Activated T-cell treated with anti-CD3 and anti-CD28 coated beads, Interleukin-2, amount 50 U/mL, for 24 hours (primary cell): ENCODE measurements around the gene CAMK1D.
"Not testable (repeated sequence)": the region's sequence is repeated elsewhere in the genome, so short reads cannot be mapped to it uniquely, and the experiment has no call there.

Source experiments
- DNase-seq: peaks from one replicate; pipeline ENCODE4 v3.0.0-alpha.2; 2020
- H3K27ac Mint-ChIP-seq: 2 replicates; pipeline ENCODE4 v1.8.0; 2020; ENCODE audit warnings: mild to moderate bottlenecking, mixed read lengths
- H3K27me3 Mint-ChIP-seq: 2 replicates; pipeline ENCODE4 v1.8.0; 2020; ENCODE audit warnings: mixed read lengths
- H3K36me3 Mint-ChIP-seq: 2 replicates; pipeline ENCODE4 v1.8.0; 2020; ENCODE audit warnings: low read depth, mixed read lengths
- H3K4me1 Mint-ChIP-seq: 2 replicates; pipeline ENCODE4 v1.8.0; 2020; ENCODE audit warnings: low read depth, mixed read lengths
- H3K4me3 Mint-ChIP-seq: 2 replicates; pipeline ENCODE4 v1.8.0; 2020; ENCODE audit warnings: mild to moderate bottlenecking, moderate library complexity, mixed read lengths
- H3K9me3 Mint-ChIP-seq: 2 replicates; pipeline ENCODE4 v1.8.0; 2020; ENCODE audit warnings: mixed read lengths

Gene CAMK1D

DNA sequence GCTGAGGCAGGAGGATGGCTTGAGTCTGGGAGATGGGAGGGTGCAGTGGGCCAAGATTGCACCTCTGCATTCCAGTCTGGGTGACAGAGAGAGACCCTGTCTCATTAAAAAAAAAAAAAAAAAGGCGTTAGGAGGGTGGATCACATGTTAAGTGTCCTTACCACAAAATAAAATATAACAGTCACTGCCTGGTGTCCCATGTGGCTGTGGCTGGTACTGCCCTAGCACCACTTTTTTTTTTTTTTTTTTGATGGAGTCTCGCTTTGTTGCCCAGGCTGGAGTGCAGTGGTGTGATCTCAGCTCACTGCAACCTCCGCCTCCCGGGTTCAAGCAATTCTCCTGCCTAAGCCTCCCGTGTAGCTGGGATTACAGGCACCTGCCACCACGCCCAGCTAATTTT, 460.7 kb downstream of the CAMK1D start:
- not testable (repeated sequence) for DNase-seq, H3K4me3 Mint-ChIP-seq
- peaks cover 43% of the 10 kb centered on the region for H3K36me3 Mint-ChIP-seq

DNA sequence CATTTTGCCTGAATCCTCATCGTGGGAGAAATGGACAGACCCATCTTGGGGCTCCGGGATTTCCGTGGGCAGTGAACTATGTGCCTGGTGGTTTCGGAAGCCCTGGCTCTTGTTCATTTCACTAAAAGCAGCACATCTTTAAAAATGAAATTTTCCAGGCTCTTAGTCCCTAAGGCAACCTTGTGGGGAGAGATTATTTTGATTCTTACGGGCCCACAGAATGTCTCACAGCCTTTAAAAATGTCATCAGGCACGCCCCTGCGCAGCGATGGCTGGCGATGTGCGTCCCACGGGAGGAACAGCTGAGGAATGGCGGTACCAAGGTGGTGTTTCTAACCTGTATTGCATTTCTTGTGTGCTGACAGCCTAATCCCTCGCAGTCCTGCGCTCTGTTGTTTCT, 462.5 kb downstream of the CAMK1D start:
- Mint-ChIP-seq H3K4me1 (peaks cover 12% of the 10 kb centered on the region), H3K4me3 (no peak overlapping the region), H3K27me3 (no peaks in the 10 kb centered on the region), H3K9me3 (peaks cover 9% of the 10 kb centered on the region), H3K36me3 (peaks cover 54% of the 10 kb centered on the region), H3K27ac (no peak overlapping the region)
- no peak for DNase-seq

More for the DNA sequence above, 460.7 kb downstream of the CAMK1D start:
- not testable (repeated sequence) for H3K27me3 Mint-ChIP-seq, H3K9me3 Mint-ChIP-seq, H3K27ac Mint-ChIP-seq
- peaks cover 12% of the 10 kb centered on the region for H3K4me1 Mint-ChIP-seq

DNA sequence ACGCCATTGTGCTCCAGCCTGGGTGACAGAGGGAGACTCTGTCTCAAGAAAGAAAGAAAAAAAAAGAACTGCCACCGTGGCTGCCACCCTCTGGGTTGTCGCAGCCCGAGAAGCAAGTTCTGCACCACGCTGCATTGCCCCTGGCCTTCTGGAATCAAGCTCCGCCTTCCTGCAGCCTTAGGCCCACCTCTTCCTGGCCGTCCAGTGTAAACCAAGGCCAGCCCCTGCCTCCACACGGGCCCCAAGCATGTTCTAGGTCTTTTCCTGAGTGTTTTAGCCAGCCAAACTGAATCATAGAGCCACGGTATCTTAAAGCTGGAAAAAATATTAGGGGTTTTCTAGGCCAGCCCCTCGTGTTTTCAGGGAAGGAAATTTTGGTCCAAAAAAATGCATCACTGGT, 463.2 kb downstream of the CAMK1D start:
- DNase-seq = no peak
- Mint-ChIP-seq H3K27ac (peak overlapping the region; percentile 90), H3K36me3 (peaks cover 56% of the 10 kb centered on the region), H3K4me3 (no peak overlapping the region), H3K27me3 (no peaks in the 10 kb centered on the region), H3K4me1 (peaks cover 12% of the 10 kb centered on the region), H3K9me3 (peaks cover 9% of the 10 kb centered on the region)

DNA sequence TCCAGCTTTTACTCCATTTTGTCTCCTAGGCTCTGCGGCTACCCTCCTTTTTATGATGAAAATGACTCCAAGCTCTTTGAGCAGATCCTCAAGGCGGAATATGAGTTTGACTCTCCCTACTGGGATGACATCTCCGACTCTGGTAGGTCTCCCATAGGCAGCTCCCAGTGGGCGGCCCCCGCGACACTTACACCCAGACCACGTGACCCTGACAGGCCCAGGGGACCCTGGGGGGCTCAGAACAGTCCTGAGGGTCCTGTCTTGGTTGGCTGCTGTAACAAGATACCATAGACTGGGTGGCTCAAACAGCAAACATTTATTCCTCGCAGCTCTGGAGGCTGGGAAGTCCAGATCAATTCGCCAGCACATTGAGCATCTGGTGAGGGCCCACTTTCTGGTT, 464.8 kb downstream of the CAMK1D start:
- H3K27me3 Mint-ChIP-seq = no peaks in the 10 kb centered on the region

DNA sequence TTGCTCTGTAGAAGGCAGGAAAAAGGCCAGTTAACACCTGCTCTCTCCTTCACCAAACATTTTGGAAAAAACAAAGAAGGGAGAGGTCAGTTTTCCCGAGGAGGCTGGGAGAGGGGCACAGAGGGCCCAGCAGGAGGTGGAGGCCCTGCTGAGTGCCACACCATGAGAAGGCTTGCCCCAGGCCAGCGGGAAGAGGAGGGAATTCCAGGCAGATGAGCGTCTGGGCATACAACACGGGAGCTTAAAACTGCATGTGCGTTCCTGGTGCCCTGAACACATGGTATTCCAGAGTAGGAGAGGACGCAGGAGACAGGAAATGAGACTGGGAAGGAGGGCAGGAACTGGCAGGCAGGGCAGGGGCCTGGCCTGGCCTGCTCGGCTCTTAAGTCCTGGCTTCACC, 469.7 kb downstream of the CAMK1D start:
- no peak overlapping the region for H3K27ac Mint-ChIP-seq
- peaks cover under 1% of the 10 kb centered on the region for H3K9me3 Mint-ChIP-seq
- no peaks in the 10 kb centered on the region for H3K27me3 Mint-ChIP-seq
- H3K36me3 Mint-ChIP-seq = peaks cover 55% of the 10 kb centered on the region
- no peak for DNase-seq
- H3K4me1 Mint-ChIP-seq = peaks cover under 1% of the 10 kb centered on the region
- H3K4me3 Mint-ChIP-seq = no peak overlapping the region

More for the DNA sequence above, 464.8 kb downstream of the CAMK1D start:
- no peak for DNase-seq
- Mint-ChIP-seq H3K4me3 (no peak overlapping the region), H3K36me3 (peaks cover 63% of the 10 kb centered on the region), H3K4me1 (peaks cover 12% of the 10 kb centered on the region), H3K27ac (peak overlapping the region; percentile 90), H3K9me3 (peaks cover 9% of the 10 kb centered on the region)

DNA sequence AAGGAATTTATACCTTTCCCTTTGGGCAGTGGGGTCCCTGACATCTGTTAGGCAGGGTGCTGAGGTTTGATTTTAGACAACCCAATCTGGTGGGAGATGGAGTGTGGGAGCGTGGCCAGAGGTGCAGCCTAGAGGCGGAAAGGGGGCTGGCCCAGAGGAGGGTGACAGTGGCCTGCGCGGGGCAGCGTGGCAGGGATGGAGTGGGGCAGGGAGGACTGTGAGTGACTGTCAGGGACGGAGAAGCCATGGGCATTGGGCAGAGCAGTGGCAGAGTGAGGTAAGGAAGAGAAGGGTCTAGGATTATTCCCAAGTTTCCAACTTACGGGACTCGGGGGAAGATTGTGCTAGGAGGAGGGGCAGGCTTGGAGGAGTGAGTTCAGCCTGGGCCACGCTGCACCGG, 470.3 kb downstream of the CAMK1D start:
- H3K27ac Mint-ChIP-seq = no peak overlapping the region
- H3K4me1 Mint-ChIP-seq = no peaks in the 10 kb centered on the region
- no peaks in the 10 kb centered on the region for H3K27me3 Mint-ChIP-seq
- no peak overlapping the region for H3K4me3 Mint-ChIP-seq
- no peak for DNase-seq
- H3K9me3 Mint-ChIP-seq = no peaks in the 10 kb centered on the region
- peaks cover 50% of the 10 kb centered on the region for H3K36me3 Mint-ChIP-seq

DNA sequence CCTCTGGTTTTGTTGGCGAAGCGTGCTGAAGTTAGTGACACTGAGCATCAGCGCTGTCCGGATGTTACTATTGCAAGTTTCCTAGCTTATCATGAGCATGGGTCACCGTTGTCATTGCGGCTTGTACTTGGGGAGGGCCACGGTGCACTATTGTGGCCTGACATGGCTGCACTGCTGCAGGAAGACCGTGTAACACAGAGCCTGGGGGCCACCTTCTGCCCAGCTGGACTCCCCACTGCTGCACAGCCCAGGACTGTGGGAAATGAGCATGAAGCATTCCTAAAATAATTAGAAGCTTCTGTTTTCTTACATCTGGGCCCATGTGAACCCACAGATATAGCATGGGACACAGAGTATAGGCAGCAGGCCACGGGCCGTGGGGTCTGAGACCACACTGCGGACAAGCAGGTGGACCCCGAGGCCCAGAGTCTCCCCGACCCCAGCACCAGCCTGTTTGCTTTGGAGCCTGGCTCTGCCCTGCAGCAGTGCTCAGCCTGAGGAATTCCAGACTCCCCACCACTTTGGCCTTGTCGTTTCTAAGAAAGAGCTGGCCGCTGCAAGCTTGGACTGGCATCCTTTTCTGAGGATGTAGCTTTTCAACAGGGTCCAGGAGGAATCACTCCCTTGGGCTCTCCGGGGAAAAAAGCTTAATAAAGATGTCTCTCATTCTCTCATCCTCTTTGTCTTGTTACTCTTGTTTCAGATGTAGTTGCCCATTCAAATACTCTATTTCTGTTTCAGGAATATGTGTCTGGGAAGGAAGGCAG, 473.0 kb downstream of the CAMK1D start:
- no peak overlapping the region for H3K4me3 Mint-ChIP-seq
- no peaks in the 10 kb centered on the region for H3K27me3 Mint-ChIP-seq
- no peaks in the 10 kb centered on the region for H3K9me3 Mint-ChIP-seq
- no peak for DNase-seq
- H3K36me3 Mint-ChIP-seq = peaks cover 46% of the 10 kb centered on the region
- H3K27ac Mint-ChIP-seq = peak overlapping the region; percentile 6
- no peaks in the 10 kb centered on the region for H3K4me1 Mint-ChIP-seq

DNA sequence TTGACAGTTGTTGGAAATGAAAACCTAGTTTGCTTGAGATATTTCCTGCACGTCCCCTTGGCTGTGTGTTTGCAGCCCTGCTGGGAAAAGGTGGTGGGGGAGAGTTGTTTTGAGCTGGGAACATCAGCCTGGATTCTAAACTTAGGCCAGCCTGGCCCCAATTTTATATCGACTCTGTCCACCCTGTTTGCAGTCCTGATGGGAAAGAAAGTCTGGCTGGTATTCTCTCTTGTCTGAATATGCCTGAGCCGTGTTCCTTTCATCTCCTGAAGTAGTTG, 473.5 kb downstream of the CAMK1D start:
- Mint-ChIP-seq H3K4me1 (no peaks in the 10 kb centered on the region), H3K36me3 (peaks cover 48% of the 10 kb centered on the region), H3K9me3 (no peaks in the 10 kb centered on the region), H3K27ac (peak overlapping the region; percentile 6), H3K27me3 (no peaks in the 10 kb centered on the region), H3K4me3 (no peak overlapping the region)
- no peak for DNase-seq

DNA sequence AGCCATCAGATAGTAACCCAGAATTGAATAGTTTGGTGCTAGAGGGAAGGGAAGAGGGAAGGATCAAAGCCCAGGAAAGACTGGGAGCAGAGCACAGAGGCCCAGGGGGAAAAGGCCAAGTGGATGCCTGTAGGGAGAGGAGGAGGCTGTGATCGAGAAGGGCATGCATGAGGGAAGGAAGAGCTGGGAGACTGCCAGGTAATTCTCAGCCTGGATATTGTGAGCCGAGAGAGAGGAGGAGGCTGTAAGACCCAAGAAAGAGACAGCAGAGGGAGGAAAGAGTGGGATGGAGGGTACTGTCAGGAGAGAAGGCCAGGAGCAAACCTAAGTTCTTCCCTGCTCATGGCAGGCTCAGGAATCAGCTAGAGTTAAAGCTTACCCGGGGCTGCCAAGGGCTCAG, 474.0 kb downstream of the CAMK1D start:
- peaks cover 48% of the 10 kb centered on the region for H3K36me3 Mint-ChIP-seq
- no peaks in the 10 kb centered on the region for H3K4me1 Mint-ChIP-seq
- no peak overlapping the region for H3K4me3 Mint-ChIP-seq
- no peaks in the 10 kb centered on the region for H3K9me3 Mint-ChIP-seq
- no peaks in the 10 kb centered on the region for H3K27me3 Mint-ChIP-seq
- DNase-seq = no peak
- no peak overlapping the region for H3K27ac Mint-ChIP-seq

DNA sequence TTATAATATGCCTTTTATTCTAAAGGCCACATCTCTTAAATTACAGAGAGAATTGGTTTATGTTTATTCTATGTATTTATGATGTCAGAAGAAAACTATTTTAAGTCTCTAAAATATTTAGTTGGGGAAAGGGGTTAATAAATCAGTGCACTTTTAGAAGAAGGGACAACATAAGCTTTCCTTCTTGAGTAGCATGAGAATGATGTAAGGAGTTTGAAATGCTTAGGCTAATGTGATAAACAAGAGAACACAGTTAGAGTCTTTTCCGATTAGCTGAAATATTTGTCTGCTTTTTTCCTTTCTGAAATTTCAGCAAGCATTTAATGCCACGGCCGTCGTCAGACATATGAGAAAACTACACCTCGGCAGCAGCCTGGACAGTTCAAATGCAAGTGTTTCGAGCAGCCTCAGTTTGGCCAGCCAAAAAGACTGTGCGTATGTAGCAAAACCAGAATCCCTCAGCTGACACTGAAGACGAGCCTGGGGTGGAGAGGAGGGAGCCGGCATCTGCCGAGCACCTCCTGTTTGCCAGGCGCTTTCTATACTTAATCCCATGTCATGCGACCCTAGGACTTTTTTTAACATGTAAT, 476.0 kb downstream of the CAMK1D start:
- Mint-ChIP-seq H3K27me3 (no peaks in the 10 kb centered on the region), H3K36me3 (peaks cover 48% of the 10 kb centered on the region), H3K27ac (no peak overlapping the region)

DNA sequence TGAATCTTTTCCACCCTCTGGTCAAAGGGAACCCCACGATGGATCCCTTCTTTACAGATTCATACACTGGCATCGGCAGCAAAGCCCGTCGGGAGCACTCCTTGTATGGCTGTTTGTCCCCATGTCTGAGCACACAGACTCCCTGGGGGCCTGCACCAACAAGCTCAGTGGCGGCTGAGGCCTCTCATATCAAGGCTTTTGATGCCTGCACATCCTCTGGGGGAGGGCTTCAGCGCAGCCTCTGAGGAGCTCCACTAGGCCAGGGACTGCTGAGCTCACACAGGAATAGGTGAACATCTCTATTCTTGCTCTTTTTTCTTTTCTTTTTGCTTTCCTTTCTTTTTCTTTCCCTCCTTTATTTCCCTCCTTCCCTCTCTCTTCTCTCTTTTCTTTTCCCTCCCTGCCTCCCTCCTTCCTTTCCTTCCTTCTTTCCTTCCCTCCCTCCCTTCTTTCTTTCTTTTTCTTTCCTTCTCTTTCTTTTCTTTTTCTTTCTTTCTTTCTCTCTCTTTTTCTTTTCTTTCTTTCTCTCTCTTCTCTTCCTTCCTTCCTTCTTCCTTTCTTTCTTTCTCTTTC, 477.5 kb downstream of the CAMK1D start:
- DNase-seq = no peak
- Mint-ChIP-seq H3K27ac (no peak overlapping the region), H3K36me3 (peaks cover 45% of the 10 kb centered on the region), H3K27me3 (no peaks in the 10 kb centered on the region), H3K4me1 (no peaks in the 10 kb centered on the region), H3K9me3 (no peaks in the 10 kb centered on the region), H3K4me3 (no peak overlapping the region)

More for the DNA sequence above, 476.0 kb downstream of the CAMK1D start:
- H3K4me3 Mint-ChIP-seq = no peak overlapping the region
- H3K9me3 Mint-ChIP-seq = no peaks in the 10 kb centered on the region
- no peaks in the 10 kb centered on the region for H3K4me1 Mint-ChIP-seq
- DNase-seq = no peak

DNA sequence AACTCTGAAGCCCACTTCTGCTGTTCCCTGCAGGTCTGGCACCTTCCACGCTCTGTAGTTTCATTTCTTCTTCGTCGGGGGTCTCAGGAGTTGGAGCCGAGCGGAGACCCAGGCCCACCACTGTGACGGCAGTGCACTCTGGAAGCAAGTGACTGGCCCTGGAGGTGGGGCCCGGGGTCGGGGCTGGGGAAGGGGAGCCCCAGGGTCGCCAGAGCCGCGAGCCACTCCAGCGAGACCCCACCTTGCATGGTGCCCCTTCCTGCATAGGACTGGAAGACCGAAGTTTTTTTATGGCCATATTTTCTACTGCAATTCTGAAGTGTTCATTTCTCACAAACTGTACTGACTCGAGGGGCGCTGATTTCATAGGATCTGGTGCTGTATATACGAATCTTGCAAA, 479.4 kb downstream of the CAMK1D start:
- H3K4me1 Mint-ChIP-seq = no peaks in the 10 kb centered on the region
- DNase-seq = no peak
- H3K36me3 Mint-ChIP-seq = peaks cover 42% of the 10 kb centered on the region
- no peaks in the 10 kb centered on the region for H3K9me3 Mint-ChIP-seq
- no peak overlapping the region for H3K27ac Mint-ChIP-seq
- no peaks in the 10 kb centered on the region for H3K27me3 Mint-ChIP-seq
- H3K4me3 Mint-ChIP-seq = no peak overlapping the region

DNA sequence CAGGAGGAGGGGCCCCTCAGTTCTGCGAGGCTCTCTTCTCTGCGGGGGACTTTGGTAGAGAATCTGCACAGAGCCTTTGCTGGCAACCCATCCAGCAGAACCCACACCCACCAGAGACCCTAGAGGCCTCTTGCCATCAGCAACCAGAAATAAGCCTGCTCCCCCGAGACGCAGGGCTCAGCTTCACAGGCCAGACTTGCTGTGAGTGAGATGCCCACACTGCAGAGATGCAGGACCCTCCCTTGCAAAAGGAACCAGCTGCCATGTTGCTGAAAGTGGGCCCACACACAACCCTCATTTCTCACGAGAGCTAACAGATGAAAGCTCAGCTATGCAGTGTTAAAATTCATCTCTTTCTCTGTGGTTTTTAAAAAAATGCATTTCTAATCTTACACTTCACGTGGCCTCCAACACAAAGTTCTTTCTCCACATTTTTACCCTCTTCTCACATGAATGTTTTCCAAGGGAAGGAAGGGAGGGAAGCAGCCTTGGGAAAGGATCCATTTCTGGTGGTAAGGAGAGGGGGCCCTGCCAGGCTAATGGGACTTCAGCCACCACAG, 480.6 kb downstream of the CAMK1D start:
- no peaks in the 10 kb centered on the region for H3K9me3 Mint-ChIP-seq
- no peaks in the 10 kb centered on the region for H3K27me3 Mint-ChIP-seq
- DNase-seq = no peak
- no peaks in the 10 kb centered on the region for H3K4me1 Mint-ChIP-seq
- peaks cover 38% of the 10 kb centered on the region for H3K36me3 Mint-ChIP-seq
- no peak overlapping the region for H3K27ac Mint-ChIP-seq
- H3K4me3 Mint-ChIP-seq = no peak overlapping the region

DNA sequence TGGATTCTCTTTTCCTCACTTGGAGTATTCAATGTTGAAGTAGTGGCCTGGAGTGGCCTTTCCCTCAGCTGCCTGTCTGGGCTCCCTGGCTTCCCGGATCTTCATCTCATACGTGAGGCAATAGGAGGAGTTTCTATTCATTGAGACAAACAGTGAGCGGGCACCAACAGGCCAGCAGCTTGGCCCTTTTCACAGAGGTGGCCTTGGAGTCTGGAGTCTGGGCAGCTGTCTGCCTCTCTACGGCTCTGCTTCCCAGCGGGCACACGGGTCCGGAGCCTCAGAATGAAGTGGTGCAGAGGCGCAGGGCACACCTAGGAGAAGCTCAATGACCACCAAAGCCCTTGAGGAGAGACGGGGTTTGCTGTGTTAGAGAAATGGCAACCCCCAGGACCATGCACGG, 482.7 kb downstream of the CAMK1D start:
- Mint-ChIP-seq H3K27me3 (no peaks in the 10 kb centered on the region), H3K4me1 (no peaks in the 10 kb centered on the region), H3K36me3 (peaks cover 19% of the 10 kb centered on the region), H3K4me3 (no peak overlapping the region), H3K27ac (no peak overlapping the region), H3K9me3 (no peaks in the 10 kb centered on the region)
- no peak for DNase-seq

DNA sequence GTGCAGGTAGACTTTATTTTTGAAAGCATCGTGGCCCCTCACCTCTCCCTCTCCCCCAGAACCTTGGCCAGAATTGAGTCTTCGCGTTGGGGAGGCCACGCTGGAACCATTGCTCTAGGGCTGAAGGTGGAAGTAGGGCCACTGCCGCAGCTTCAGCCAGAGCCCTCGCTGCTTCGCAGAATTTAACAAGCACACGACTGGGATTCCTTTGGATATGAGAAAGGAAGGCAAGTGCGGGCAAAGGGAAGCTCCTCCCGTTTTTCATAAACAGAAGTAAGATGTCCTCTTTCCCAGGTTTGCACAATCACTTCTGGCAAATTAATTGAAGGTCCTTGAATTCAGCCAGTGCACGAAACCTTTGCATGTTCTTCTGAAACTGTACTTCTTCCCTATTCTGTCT, 484.1 kb downstream of the CAMK1D start:
- H3K4me1 Mint-ChIP-seq = no peaks in the 10 kb centered on the region

More for the DNA sequence above, 484.1 kb downstream of the CAMK1D start:
- Mint-ChIP-seq H3K9me3 (no peaks in the 10 kb centered on the region), H3K27ac (no peak overlapping the region), H3K4me3 (no peak overlapping the region), H3K27me3 (no peaks in the 10 kb centered on the region), H3K36me3 (peaks cover 13% of the 10 kb centered on the region)
- no peak for DNase-seq
